Measurements from ENCODE around the gene CDH18. TPM values are rescaled to one million over a fixed set of nuclear protein-coding genes. Genes with fewer than 3 reads are reported as not detected.

Gene CDH18
- not detected in 2 replicates for total RNA-seq

GRCh38 chr5:19987612-19988361 lies at the start of gene CDH18:
Gene CDH18 (minus strand): TSS chr5:19988200. CDS start chr5:19838986, 149,214 bp downstream.
- no peak for DNase-seq (ENCODE audit: low spot score)
- intact Hi-C loops (cut with micrococcal nuclease): no loop called here
- H3K27ac Mint-ChIP-seq: no peak within 1 kb of the TSS
- H3K27me3 Mint-ChIP-seq (ENCODE audit: insufficient read depth): no peaks in the 10 kb centered on the region
- no peaks in the 10 kb centered on the region for H3K36me3 Mint-ChIP-seq (ENCODE audit: low read depth)
- H3K4me3 Mint-ChIP-seq: no peak within 1 kb of the TSS
- H3K4me1 Mint-ChIP-seq (ENCODE audit: low read depth): no peaks in the 10 kb centered on the region
- peaks cover 5% of the 10 kb centered on the region for H3K9me3 Mint-ChIP-seq

GRCh38 chr5:20034717-20035116 lies 46.7 kb upstream of the CDH18 start:
- Mint-ChIP-seq H3K9me3 (peaks cover 25% of the 10 kb centered on the region), H3K27me3 (ENCODE audit: insufficient read depth) (no peaks in the 10 kb centered on the region)

GRCh38 chr5:20033881-20034280 lies 45.9 kb upstream of the CDH18 start:
- H3K4me1 Mint-ChIP-seq (ENCODE audit: low read depth): no peaks in the 10 kb centered on the region
- intact Hi-C loops (cut with micrococcal nuclease): no loop called here
- no peaks in the 10 kb centered on the region for H3K36me3 Mint-ChIP-seq (ENCODE audit: low read depth)
- no peaks in the 10 kb centered on the region for H3K27me3 Mint-ChIP-seq (ENCODE audit: insufficient read depth)
- peaks cover 23% of the 10 kb centered on the region for H3K9me3 Mint-ChIP-seq
- no peak for DNase-seq (ENCODE audit: low spot score)
- H3K4me3 Mint-ChIP-seq: no peak overlapping the region
- H3K27ac Mint-ChIP-seq: no peak overlapping the region

More at GRCh38 chr5:20034717-20035116, 46.7 kb upstream of the CDH18 start:
- no peak for DNase-seq (ENCODE audit: low spot score)
- Mint-ChIP-seq H3K36me3 (ENCODE audit: low read depth) (no peaks in the 10 kb centered on the region), H3K4me1 (ENCODE audit: low read depth) (no peaks in the 10 kb centered on the region), H3K27ac (no peak overlapping the region), H3K4me3 (no peak overlapping the region)
- intact Hi-C loops (cut with micrococcal nuclease): no loop called here

- intact Hi-C loops (cut with micrococcal nuclease): no loop called here
- H3K9me3 Mint-ChIP-seq: peaks cover 18% of the 10 kb centered on the region
- DNase-seq (ENCODE audit: low spot score): no peak
- no peaks in the 10 kb centered on the region for H3K36me3 Mint-ChIP-seq (ENCODE audit: low read depth)
- H3K4me3 Mint-ChIP-seq: no peak overlapping the region
- H3K27me3 Mint-ChIP-seq (ENCODE audit: insufficient read depth): no peaks in the 10 kb centered on the region
- H3K4me1 Mint-ChIP-seq (ENCODE audit: low read depth): no peaks in the 10 kb centered on the region
- no peak overlapping the region for H3K27ac Mint-ChIP-seq
Observed at GRCh38 chr5:20032896-20033295, 44.9 kb upstream of the CDH18 start.

- H3K27me3 Mint-ChIP-seq (ENCODE audit: insufficient read depth): no peaks in the 10 kb centered on the region
- H3K4me1 Mint-ChIP-seq (ENCODE audit: low read depth): no peaks in the 10 kb centered on the region
- H3K36me3 Mint-ChIP-seq (ENCODE audit: low read depth): no peaks in the 10 kb centered on the region
- peaks cover 10% of the 10 kb centered on the region for H3K9me3 Mint-ChIP-seq
- H3K27ac Mint-ChIP-seq: no peak overlapping the region
- H3K4me3 Mint-ChIP-seq: no peak overlapping the region
- no peak for DNase-seq (ENCODE audit: low spot score)
- intact Hi-C loops (cut with micrococcal nuclease): no loop called here
Observed at GRCh38 chr5:20030125-20030524, 42.1 kb upstream of the CDH18 start.

- Mint-ChIP-seq H3K36me3 (ENCODE audit: low read depth) (no peaks in the 10 kb centered on the region), H3K9me3 (peaks cover 12% of the 10 kb centered on the region), H3K27me3 (ENCODE audit: insufficient read depth) (no peaks in the 10 kb centered on the region), H3K4me3 (no peak overlapping the region), H3K27ac (no peak overlapping the region), H3K4me1 (ENCODE audit: low read depth) (no peaks in the 10 kb centered on the region)
- intact Hi-C loops (cut with micrococcal nuclease): no loop called here
- DNase-seq (ENCODE audit: low spot score): no peak
Observed at GRCh38 chr5:20029266-20029665, 41.3 kb upstream of the CDH18 start.

- H3K9me3 Mint-ChIP-seq: peaks cover 15% of the 10 kb centered on the region
- no peaks in the 10 kb centered on the region for H3K27me3 Mint-ChIP-seq (ENCODE audit: insufficient read depth)
- intact Hi-C loops (cut with micrococcal nuclease): no loop called here
- no peak overlapping the region for H3K27ac Mint-ChIP-seq
- H3K4me3 Mint-ChIP-seq: no peak overlapping the region
- no peak for DNase-seq (ENCODE audit: low spot score)
- H3K36me3 Mint-ChIP-seq (ENCODE audit: low read depth): no peaks in the 10 kb centered on the region
- no peaks in the 10 kb centered on the region for H3K4me1 Mint-ChIP-seq (ENCODE audit: low read depth)
Observed at GRCh38 chr5:20028506-20028905, 40.5 kb upstream of the CDH18 start.

- intact Hi-C loops (cut with micrococcal nuclease): no loop called here
- Mint-ChIP-seq H3K9me3 (peaks cover 29% of the 10 kb centered on the region), H3K27ac (no peak overlapping the region), H3K36me3 (ENCODE audit: low read depth) (no peaks in the 10 kb centered on the region), H3K4me1 (ENCODE audit: low read depth) (no peaks in the 10 kb centered on the region), H3K4me3 (no peak overlapping the region), H3K27me3 (ENCODE audit: insufficient read depth) (no peaks in the 10 kb centered on the region)
- DNase-seq (ENCODE audit: low spot score): no peak
Observed at GRCh38 chr5:20023686-20024180, 35.7 kb upstream of the CDH18 start.

GRCh38 chr5:20020247-20020646 lies 32.2 kb upstream of the CDH18 start:
- no peaks in the 10 kb centered on the region for H3K36me3 Mint-ChIP-seq (ENCODE audit: low read depth)
- no peaks in the 10 kb centered on the region for H3K27me3 Mint-ChIP-seq (ENCODE audit: insufficient read depth)
- H3K4me1 Mint-ChIP-seq (ENCODE audit: low read depth): no peaks in the 10 kb centered on the region
- no peak overlapping the region for H3K27ac Mint-ChIP-seq
- intact Hi-C loops (cut with micrococcal nuclease): no loop called here
- peaks cover 46% of the 10 kb centered on the region for H3K9me3 Mint-ChIP-seq
- no peak for DNase-seq (ENCODE audit: low spot score)
- no peak overlapping the region for H3K4me3 Mint-ChIP-seq

- Mint-ChIP-seq H3K27ac (no peak overlapping the region), H3K4me3 (no peak overlapping the region), H3K9me3 (peaks cover 52% of the 10 kb centered on the region), H3K4me1 (ENCODE audit: low read depth) (no peaks in the 10 kb centered on the region), H3K36me3 (ENCODE audit: low read depth) (no peaks in the 10 kb centered on the region), H3K27me3 (ENCODE audit: insufficient read depth) (no peaks in the 10 kb centered on the region)
- intact Hi-C loops (cut with micrococcal nuclease): no loop called here
- no peak for DNase-seq (ENCODE audit: low spot score)
Observed at GRCh38 chr5:20017021-20017420, 29.0 kb upstream of the CDH18 start.

- no peaks in the 10 kb centered on the region for H3K36me3 Mint-ChIP-seq (ENCODE audit: low read depth)
- intact Hi-C loops (cut with micrococcal nuclease): no loop called here
- H3K4me1 Mint-ChIP-seq (ENCODE audit: low read depth): no peaks in the 10 kb centered on the region
- DNase-seq (ENCODE audit: low spot score): no peak
- H3K27ac Mint-ChIP-seq: no peak overlapping the region
- no peaks in the 10 kb centered on the region for H3K27me3 Mint-ChIP-seq (ENCODE audit: insufficient read depth)
- H3K4me3 Mint-ChIP-seq: no peak overlapping the region
- H3K9me3 Mint-ChIP-seq: peaks cover 28% of the 10 kb centered on the region
Observed at GRCh38 chr5:20000416-20000815, 12.4 kb upstream of the CDH18 start.

- Mint-ChIP-seq H3K9me3 (peaks cover 5% of the 10 kb centered on the region), H3K4me3 (no peak overlapping the region), H3K27me3 (ENCODE audit: insufficient read depth) (no peaks in the 10 kb centered on the region), H3K36me3 (ENCODE audit: low read depth) (no peaks in the 10 kb centered on the region), H3K27ac (no peak overlapping the region), H3K4me1 (ENCODE audit: low read depth) (no peaks in the 10 kb centered on the region)
- intact Hi-C loops (cut with micrococcal nuclease): no loop called here
- DNase-seq (ENCODE audit: low spot score): no peak
Observed at GRCh38 chr5:19988457-19988856, 457 bp upstream of the CDH18 start.

- H3K4me1 Mint-ChIP-seq (ENCODE audit: low read depth): no peaks in the 10 kb centered on the region
- no peak for DNase-seq (ENCODE audit: low spot score)
- H3K4me3 Mint-ChIP-seq: no peak overlapping the region
- no peaks in the 10 kb centered on the region for H3K36me3 Mint-ChIP-seq (ENCODE audit: low read depth)
- no peak overlapping the region for H3K27ac Mint-ChIP-seq
- H3K27me3 Mint-ChIP-seq (ENCODE audit: insufficient read depth): no peaks in the 10 kb centered on the region
- peaks cover 5% of the 10 kb centered on the region for H3K9me3 Mint-ChIP-seq
- intact Hi-C loops (cut with micrococcal nuclease): no loop called here
Observed at GRCh38 chr5:19986806-19987205, 1.2 kb downstream of the CDH18 start.

Data from activated T-helper 1 cell treated with anti-CD3 and anti-CD28 coated beads, Interleukin-12 subunit alpha, Interleukin-12 subunit beta, Interleukin-2, Interleukin-4 antibody, amounts not matched to agents 30 ng/mL and 10 ng/mL and 1 ng/mL, durations not matched to agents 14 hours and 24 hours and 36 hours (primary cell).